Endothelial cell of umbilical vein (primary cell): ENCODE data around the gene RPL18A.

Experiments
- CTCF ChIP-seq, 2 donors: IDR thresholded peaks; 1 replicate in 1 of 2; 2 replicates in 1 of 2; pipeline ENCODE4 v1.5.1; 2011; ENCODE audit warnings: low read length in 2 of 2, mild to moderate bottlenecking in 2 of 2, moderate library complexity in 2 of 2, control low read depth in 1 of 2, inconsistent platforms in 1 of 2, low read depth in 1 of 2; ENCODE audit not compliant: insufficient read depth in 1 of 2; ENCODE audit errors: extremely low read depth in 1 of 2
- EZH2 ChIP-seq: IDR thresholded peaks from 2 replicates; pipeline ENCODE4 v1.6.1; 2012; ENCODE audit warnings: borderline replicate concordance, low read depth, mild to moderate bottlenecking, moderate library complexity, low read length, inconsistent platforms; ENCODE audit not compliant: severe bottlenecking
- FOS ChIP-seq: IDR thresholded peaks from 2 replicates; pipeline ENCODE4 v1.6.1; 2011; ENCODE audit warnings: mild to moderate bottlenecking, low read length, moderate library complexity, borderline replicate concordance; ENCODE audit not compliant: insufficient read depth
- GATA2 ChIP-seq: IDR thresholded peaks from 2 replicates; pipeline ENCODE4 v1.7.0; 2011; ENCODE audit warnings: low read depth, mild to moderate bottlenecking, moderate library complexity, mixed read lengths, low read length; ENCODE audit not compliant: insufficient read length, insufficient read depth
- JUN ChIP-seq: IDR thresholded peaks from 2 replicates; pipeline ENCODE4 v1.6.1; 2011; ENCODE audit warnings: borderline replicate concordance, low read depth; ENCODE audit not compliant: insufficient read length, insufficient read depth
- MAX ChIP-seq: IDR thresholded peaks from 2 replicates; pipeline ENCODE4 v1.6.1; 2011; ENCODE audit not compliant: insufficient read depth, insufficient read length
- MYC ChIP-seq: IDR thresholded peaks from one replicate; pipeline ENCODE4 v1.6.1; 2011; ENCODE audit warnings: mild to moderate bottlenecking, low read depth, low read length
- POLR2A ChIP-seq: IDR thresholded peaks from 2 replicates; pipeline ENCODE4 v1.6.1; 2012; ENCODE audit warnings: low read depth, mild to moderate bottlenecking, control low read depth, low read length
- POLR2AphosphoS5 ChIP-seq: IDR thresholded peaks from 2 replicates; pipeline ENCODE4 v1.6.1; 2012; ENCODE audit warnings: low read depth, mild to moderate bottlenecking, control low read depth, low read length, moderate library complexity; ENCODE audit not compliant: insufficient read depth

GRCh38 chr19:17812099-17812498 is 47.6 kb upstream of the RPL18A start:
- no peak for TF ChIP-seq POLR2A
- no peak for TF ChIP-seq MAX
- TF ChIP-seq GATA2 = no peak
- TF ChIP-seq CTCF (IDR thresholded peaks at IDR 0.05; ENCODE audit: extremely low read depth in 1 of 2, insufficient read depth in 1 of 2, low read depth in 1 of 2, low read length in 2 of 2) = no peak
- TF ChIP-seq JUN = no peak
- TF ChIP-seq POLR2AphosphoS5 = no peak
- no peak for TF ChIP-seq EZH2
- TF ChIP-seq FOS = no peak
- no peak for TF ChIP-seq MYC
